GM18861 (cell line): ENCODE measurements around the gene MND1.

Source experiments
- ATAC-seq: cut with Tn5 transposase; IDR thresholded peaks from one replicate; pipeline ENCODE4 v1.9.1; 2021; ENCODE audit not compliant: unreplicated experiment

Gene MND1

DNA sequence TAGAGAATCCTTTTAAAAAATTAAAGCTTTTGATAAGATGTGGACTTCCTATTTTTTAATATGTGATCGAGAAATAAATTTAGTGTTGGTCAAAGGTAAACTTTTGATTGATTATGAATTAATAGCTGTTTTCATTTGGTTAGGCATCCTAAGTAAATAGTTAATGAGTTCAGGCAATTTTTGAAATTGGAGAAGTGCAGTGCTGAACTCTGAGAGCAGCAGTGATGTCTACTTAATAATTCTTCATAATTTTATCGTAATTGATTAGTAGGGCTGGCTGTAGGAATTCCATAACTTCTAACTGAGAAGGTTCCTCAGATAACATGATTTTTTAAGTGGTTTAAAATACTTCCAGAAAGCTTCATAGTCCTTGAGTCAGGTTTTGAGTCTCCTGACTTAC, 1.5 kb downstream of the MND1 start:
- ATAC-seq, result no peak

DNA sequence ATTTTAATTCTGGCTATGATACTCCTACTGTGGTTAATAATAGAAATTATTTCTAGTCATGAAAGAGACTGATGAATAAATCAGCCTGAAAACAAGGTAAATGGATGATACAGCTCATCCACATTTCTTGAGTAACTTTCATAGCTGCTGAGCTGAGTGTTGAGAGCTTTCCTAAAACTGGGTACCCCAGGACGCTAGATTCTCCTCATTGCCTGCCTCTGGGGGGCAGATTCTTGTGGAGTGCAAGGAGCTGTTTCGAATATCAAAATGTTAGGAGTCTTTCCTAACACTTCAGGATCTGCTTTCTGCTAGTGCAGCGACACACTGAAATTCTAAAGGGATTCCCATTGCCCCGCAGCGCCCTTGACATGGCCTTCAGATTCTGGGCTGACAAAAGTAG, 2.1 kb downstream of the MND1 start:
- no peak for ATAC-seq

DNA sequence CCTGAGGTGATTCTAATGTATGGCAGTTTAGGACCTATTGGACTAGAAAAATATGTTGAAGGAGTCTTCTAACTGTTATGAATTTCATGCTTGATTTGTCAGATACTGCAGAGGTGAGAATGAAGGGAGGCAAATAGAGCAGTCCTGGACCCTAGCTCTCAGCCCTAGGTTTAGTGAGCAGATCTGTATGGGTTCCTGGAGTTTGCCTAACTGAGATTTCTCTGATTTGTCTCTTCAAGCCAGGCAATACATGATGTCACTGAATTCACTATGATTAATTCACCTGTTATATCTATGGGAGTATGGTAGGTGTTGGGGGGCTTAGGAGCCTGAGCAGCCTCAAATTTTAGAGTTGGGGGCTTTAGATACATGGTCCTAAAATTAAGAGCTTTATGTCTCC, 2.6 kb downstream of the MND1 start:
- ATAC-seq, result no peak

DNA sequence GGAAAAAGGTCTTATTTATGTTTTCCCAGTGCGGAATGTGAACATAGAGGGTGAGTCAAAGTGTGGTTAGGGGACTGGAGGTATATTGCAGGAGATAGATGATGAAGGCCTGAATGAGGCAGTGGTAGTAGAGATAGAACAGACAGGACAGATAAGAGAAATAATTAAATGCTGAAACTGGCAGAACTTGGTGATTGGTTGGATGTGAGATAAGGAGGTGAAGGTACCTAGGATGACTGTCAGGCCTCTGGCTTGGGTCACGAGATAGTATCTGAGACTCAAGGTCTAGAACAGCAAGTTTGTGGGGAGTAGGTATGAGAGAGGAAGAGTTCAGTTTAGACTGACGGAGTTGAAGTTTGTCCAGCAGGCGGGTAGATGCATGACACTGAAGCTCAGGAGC, 3.5 kb downstream of the MND1 start:
- ATAC-seq, result no peak

DNA sequence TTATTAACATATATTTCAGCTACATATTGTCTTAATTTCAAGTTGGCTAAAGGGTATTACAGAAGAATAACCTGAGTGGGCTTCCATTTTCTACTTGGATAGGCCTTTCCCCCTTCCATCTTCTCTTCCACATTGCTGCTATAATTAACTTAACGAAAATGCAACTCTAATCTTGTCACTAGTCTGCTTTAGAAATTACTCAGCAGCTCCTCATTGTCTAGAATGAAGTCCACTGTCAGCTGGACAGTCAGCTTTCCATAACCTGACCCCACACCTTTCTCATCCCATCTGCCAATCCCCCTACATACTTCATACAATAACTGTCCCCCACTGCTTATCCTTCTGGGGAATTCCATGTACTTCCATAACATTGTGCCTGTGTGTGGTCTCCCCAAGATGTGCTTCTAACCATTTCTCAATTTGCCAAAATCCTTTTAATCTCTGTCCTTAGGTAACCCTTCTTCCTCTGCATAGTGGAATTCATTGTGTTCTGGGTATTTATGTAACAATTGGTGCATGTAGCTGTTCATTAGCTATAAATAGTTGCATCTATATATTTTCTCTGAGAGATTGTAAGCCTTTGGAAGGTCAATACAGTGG, 4.8 kb downstream of the MND1 start:
- ATAC-seq, result no peak

DNA sequence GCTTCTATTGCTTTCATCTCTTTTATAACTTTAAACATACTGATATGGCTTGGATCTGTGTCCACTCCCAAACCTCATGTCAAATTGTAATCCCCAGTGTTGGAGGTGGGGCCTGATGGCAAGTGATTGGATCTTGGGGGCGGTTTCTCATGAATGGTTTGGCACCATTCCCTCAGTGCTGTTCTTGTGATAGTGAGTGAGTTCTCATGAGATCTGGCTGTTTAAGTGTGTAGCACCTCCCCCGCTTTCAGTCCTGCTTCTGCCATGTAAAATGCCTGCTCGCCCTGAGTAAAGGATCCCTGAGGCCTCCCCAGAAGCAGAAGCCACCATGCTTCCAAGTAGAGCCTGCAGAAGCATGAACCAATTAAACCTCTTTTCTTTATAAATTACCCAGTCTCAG, 17.7 kb downstream of the MND1 start:
- no peak for ATAC-seq

DNA sequence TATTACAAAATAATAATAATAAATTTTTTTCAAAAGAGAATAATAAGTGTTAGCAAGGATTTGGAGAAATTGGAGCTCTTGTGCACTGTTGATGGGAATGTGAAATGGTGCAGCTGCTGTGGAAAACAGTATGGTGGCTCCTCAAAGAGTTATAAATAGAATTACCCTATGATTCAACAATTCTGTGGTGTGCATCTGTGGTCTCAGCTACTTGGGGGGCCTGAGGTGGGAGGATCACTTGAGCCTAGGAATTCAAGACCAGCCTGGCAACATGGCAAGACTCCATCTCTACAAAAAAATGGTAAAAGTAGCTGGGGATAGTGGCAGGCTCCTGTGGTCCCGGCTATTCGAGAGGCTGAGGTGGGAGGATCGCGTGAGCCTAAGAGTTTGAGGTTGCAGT, 19.6 kb downstream of the MND1 start:
- ATAC-seq, result no peak

DNA sequence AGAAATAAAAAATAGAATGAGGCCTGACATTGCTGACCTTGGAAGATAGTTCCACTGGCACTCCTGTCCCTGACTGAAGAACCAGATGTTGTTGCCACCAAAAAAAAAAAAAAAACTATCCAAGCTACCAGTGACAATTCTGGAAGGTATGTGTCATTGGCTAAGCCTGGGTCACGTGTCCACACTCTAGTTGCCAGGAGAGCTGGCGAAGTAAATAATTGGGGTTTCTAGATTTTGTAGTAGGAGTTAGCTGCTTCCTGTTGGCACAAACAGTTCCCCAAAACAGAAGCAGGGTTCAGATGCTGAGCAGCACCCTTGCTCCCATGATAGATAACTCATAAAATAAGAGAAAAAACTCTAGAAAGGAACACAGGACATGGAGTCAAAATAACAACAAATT, 20.5 kb downstream of the MND1 start:
- no peak for ATAC-seq

DNA sequence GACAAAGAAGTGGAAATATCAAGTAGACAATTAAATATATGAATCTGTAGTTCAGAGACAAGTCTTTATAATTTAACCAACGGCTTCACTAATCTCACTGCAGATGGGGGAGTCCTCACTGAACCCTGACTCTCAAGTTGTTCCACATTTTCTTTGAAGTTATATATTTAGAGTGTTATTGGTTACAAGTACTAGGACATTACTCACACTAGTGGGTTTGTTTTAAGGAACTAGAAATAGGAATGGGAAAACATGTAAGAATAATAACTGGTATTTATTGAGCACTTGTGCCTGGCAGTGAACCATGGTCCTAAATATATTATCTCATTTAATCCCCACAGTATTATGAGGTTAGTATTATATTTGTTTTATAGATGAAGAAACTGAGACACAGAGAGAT, 22.0 kb downstream of the MND1 start:
- ATAC-seq, result no peak

DNA sequence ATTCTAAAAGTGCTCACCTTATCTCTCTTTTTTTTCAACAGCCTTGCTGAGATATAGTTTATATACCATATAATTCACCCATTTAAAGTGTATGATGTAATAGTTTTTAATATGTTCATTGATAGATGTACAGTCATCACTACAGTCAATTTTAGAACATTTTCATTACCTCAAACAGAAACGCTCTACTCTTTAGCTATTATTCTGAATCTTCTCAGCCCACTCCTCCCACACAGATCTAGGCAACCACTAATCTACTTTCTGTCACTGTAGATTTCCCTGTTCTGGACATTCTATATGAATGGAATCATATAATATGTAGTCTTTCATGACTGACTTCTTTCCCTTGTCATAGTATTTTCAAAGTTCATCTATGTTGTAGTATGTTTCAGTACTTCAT, 22.6 kb downstream of the MND1 start:
- no peak for ATAC-seq

DNA sequence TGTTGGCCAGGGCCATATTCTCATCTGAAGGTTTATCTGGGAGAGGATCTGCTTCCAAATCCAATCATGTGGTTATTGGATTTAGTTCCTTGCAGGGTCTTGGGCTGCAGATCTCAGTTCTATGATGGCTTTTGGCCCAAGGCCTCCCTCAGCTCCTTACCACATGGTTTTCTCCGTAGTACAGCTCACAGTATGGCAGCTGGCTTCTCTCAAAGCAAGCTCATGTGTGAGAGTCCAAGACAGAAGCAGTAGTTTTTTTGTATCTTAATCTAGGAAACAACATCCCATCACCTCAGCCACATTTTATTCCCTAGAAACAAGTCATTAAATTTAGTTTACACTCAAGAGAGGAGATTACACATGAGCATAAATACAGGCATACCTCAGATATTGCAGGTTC, 24.5 kb downstream of the MND1 start:
- ATAC-seq, result no peak

DNA sequence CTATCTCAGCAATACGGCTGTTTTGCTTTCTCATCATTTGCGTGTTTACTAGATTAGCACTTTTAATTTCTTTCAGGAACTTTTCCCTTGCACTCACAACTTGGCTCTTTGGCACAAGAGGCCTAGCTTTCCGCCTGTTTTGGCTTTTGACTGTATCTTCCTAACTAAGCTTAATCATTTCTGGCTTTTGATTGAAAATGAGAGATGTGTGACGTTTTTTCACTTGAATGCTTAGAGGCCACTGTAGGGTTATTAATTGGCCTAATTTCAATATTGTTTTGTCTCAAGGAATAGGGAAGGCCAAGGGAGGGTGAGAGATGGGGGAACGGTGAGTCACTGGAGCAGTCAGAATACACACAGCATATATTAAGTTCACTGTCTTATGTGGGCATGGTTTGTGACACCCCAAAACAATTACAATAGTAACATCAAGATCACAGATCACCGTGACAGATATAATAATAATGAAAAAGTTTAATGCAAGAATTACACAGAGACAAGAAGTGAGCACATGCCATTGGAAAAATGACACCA, 27.3 kb downstream of the MND1 start:
- no peak for ATAC-seq

DNA sequence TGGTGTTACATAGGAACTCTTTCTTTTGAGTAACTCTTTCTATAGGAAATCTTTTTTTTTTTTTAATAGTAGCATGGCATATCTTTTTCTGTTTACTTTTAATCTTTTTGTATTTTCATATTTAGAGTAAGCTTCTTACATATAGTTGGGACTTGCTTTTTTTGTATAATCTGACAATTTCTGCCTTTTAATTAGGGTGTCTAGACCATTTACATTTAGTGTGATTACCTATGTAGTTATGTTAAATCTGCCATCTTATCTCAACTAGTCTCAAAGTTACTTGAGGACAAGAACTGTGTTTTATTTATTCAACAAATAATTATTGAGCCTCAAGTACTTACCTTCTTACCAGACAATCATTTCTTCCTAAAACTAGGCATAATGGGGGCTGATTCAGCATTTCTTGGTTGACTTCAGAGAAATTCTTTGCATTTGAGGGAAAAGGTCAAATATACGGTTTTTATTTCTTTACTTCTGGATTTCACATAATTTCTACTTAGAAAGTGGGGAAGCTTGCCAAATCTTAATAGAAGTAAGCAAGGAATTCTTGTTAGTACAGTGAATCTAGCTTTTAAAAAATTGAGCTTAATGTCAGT, 28.6 kb downstream of the MND1 start:
- no peak for ATAC-seq

DNA sequence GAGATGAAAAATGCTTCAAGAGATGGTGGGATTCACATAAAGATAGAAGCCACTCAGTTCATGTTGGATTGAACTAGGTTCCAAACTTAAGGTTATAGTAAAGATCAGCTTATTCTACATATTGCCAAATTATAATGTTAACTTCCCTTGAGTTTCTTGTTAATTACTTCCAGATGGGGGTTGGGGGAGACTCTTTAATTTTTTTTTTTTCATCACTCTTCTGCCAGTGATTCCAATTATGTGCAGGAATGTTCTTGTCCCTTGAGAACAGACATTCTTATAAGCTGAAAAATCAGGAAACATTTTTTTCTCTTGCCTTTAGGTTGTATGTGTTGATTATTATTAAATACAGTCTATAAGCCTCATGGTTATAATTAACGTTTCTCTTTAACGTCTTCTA, 30.0 kb downstream of the MND1 start:
- no peak for ATAC-seq

DNA sequence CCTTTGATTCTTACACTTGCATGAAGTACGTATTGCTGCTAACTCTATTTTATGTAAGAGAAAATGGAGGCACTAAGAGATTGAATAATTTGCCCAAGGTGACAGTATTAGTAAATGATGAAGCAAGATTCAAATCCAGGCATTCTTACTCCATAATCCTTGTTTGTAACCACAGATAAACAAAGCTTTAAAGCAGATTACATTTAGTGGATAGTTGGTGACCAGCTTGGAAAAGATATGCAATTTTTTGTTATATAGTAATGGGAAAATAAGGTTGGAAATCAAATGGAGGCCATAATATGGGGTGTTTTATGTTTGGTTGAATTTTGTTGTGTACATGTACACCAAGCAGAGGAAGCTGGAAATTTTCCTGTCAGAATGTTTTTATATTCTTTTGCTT, 30.8 kb downstream of the MND1 start:
- no peak for ATAC-seq

DNA sequence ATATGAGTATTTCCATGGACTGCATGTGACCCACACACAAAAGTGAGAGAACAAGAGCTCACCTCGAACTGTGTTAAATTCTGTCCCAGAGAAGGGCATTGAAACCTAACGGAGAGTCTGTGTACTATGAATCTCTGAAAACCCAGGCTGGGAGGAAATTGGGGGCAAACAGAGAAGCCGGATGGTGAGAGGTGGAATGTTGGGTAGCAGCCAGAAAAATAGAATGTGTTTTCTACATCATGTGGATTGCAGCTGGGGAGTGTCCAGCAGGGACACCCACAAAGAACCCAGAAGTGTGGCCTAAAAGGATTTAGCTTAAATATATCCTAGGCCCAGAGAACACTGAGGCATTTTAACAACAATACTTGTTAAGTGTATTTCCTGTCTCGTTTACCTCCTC, 38.6 kb downstream of the MND1 start:
- no peak for ATAC-seq

DNA sequence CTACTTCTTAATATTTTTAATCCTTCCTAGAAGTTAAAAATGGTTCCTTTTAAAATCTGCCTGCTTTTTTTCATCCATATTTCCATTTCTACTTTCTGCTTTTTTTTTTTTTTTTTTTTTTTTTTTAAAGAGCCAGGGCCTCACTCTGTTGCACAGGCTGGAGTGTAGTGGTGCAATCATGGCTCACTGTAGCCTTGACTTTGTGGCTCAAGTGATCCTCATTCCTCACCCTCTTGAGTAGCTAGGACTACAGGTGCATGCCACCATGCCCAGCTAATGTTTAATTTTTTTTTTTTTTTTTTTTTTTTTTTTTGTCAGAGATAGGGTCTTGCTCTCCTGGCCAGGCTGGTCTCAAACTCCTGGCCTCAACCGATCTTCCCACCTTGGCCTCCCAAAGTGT, 39.7 kb downstream of the MND1 start:
- no peak for ATAC-seq

DNA sequence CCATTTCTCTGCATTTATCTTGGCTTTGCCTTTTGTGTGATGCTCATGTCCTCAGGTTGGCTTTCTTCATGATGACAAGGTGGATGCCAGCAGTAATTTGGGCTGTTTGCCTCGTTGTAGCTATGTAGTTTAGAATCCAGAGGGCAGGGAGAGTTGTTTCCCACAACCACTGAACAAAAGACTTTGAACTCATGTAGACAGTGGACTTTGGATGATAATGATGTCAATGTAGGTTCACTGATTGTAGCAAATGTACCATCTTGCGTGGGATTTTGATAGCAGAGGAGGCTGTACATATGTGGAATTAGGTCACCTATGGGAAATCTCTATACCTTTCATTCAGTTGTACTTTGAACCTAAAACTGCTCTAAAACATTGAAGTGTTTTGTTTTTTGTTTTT, 41.3 kb downstream of the MND1 start:
- no peak for ATAC-seq

DNA sequence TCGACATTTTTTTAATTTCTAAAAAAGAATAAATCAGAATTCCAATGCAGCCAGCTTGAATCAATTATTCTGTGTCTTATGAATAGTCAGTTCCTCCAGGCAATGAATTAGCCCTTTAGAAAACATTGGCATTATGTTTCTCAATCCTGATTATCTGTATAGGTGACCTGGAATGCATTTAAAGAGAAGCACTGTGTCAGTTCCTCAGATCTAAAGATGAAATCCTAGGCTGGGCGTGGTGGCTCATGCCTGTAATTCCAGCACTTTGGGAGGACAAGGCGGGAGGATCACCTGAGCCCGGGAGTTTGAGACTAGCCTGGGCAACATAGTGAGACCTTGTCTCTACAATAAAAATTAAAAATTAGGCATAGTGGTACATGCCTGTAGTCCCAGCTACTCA, 43.5 kb downstream of the MND1 start:
- no peak for ATAC-seq

DNA sequence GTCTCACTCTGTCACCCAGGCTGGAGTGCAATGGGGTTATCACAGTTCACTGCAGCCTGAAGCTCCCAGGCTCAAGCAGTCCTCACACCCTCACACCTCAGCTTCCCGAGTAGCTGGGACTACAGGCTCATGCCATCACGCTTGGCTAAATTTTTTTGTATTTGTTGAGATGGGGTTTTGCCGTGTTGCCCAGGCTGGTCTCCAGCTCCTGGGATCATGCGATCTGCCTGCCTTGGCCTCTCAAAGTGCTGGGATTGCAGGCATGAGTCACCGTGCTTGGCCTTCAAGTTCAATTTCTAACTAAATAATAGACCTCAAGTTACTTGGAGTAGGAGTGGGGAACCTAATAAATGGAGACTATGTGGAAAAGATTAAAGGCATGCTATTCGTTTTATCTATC, 48.9 kb downstream of the MND1 start:
- no peak for ATAC-seq

DNA sequence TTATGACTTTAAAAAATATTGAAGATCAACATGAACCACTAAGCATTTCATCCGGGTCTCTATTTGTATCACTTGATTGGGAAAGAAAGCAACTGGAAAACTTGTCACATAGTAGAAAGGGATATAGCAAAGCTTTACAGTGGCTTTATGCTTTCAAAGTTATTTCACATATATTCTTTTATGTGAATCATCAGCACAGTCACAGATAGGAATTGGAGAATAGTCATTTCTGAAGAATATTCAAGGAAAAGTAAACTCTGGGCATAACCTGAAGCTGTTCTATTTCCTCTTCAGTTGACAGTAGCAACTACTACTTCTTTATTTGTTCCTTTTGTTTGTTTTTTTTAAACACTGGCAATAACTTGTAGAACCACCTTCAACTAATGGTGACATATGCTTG, 50.5 kb downstream of the MND1 start:
- ATAC-seq, result no peak

DNA sequence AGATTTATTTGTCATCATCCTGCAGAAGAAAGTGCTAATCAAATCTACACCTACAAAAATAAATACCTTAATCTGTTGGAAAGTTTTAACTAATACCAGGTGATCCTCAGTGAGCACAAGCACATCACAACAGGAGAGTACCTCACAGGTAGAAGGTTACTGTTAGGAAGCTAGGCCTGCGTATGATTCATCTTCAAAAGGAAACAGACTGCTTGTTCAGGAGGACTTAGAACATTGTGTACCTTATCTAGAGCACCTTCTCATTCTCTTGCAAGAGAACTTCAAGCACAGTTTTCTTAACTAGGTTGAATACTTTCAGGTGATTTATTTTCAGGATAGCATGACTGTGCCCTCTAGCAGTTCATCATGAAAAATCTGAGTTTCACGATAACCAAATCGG, 54.2 kb downstream of the MND1 start:
- no peak for ATAC-seq

DNA sequence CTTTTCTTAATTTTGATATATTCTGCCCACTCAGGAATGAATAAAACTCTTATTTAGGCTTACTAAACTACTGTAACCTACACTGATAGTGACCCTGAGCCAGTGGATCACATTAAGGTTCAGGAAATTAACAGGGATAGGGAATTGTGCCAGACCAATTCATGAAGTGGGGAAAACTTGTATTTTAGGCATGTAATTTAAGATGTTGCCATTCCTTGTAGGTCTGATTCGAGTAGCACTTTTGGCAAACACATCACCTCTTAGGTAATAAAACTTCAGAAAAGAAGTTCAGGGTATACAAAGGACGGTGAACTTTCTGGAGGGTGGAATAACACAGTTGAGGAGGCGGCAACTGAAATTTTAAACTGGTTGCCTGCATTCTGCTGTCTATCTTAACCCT, 54.9 kb downstream of the MND1 start:
- ATAC-seq, result no peak
